ENCODE data around the gene SOX6. TPM values are rescaled to one million over a fixed set of nuclear protein-coding genes. Genes with fewer than 3 reads are reported as not detected.
"Not testable (repeated sequence)": the region's sequence is repeated elsewhere in the genome, so short reads cannot be mapped to it uniquely, and the experiment has no call there.

Gene SOX6
- total RNA-seq, 1 donor, result 0.10 TPM

GRCh38 chr11:16089481-16089880 lies 266.9 kb downstream of the SOX6 start:
- Histone ChIP-seq H3K4me3 (ENCODE audit: low read length) (no peak overlapping the region), H3K27me3 (ENCODE audit: insufficient read depth, low read length) (no peaks in the 10 kb centered on the region), H3K9me3 (ENCODE audit: low read depth, low read length) (no peaks in the 10 kb centered on the region), H3K4me1 (ENCODE audit: insufficient read depth, low read length) (no peaks in the 10 kb centered on the region)

- Histone ChIP-seq H3K4me3 (ENCODE audit: low read length) (no peak overlapping the region), H3K27me3 (ENCODE audit: insufficient read depth, low read length) (no peaks in the 10 kb centered on the region), H3K4me1 (ENCODE audit: insufficient read depth, low read length) (no peaks in the 10 kb centered on the region), H3K9me3 (ENCODE audit: low read depth, low read length) (no peaks in the 10 kb centered on the region)
Observed at GRCh38 chr11:16088774-16089173, 267.6 kb downstream of the SOX6 start.

DNA sequence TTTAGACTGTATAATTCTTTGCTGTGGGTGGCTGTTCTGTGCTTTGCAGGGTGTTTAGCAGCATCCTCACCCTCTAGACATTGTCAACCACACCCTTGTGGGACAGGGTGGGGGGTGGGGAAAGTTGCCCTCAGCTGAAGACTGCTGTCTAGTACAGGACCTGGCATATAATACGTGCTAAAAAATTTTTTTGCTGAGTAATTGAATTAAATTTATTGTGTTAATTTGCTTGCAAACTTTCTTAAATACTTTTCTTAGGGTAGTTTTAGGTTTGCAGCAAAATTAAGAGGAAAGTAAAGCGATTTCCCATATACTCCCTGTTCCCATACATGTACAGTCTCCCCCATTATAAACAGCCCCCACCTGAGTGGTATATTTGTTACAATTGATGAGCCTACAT lies 268.5 kb downstream of the SOX6 start:
- H3K9me3 ChIP-seq (ENCODE audit: low read depth, low read length), result no peaks in the 10 kb centered on the region
- no peak overlapping the region for H3K4me3 ChIP-seq (ENCODE audit: low read length)
- H3K4me1 ChIP-seq (ENCODE audit: insufficient read depth, low read length), result no peaks in the 10 kb centered on the region
- no peaks in the 10 kb centered on the region for H3K27me3 ChIP-seq (ENCODE audit: insufficient read depth, low read length)

DNA sequence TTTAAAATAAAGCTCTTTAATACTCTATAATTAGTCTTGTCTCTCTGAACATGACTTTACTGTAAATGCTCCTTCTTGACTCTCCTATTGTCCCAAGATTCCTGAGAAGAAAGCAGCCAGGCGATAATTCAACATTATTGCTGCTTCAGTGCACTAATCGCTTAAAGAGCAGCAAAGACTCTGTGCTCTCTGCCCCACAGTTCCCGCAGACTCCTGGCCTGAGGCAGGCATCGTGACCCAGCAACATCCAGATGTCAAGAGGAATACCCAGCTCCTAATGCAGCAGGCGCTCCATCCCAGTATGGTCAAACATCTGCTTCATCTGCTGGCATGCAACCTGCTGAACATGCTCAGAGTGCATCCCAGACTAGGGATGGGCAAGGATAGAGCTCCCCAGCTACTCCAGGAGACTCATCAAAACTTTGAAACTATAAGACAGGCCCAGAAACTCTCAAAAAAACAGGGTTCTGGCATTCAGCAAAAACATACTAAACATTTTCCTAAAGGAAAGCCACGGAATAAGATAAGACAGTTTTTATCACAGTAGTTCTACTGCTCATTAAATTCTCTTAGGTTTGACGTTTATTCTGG lies 270.0 kb downstream of the SOX6 start:
- Histone ChIP-seq H3K9me3 (ENCODE audit: low read depth, low read length) (no peaks in the 10 kb centered on the region), H3K4me3 (ENCODE audit: low read length) (no peak overlapping the region), H3K27me3 (ENCODE audit: insufficient read depth, low read length) (no peaks in the 10 kb centered on the region), H3K4me1 (ENCODE audit: insufficient read depth, low read length) (no peaks in the 10 kb centered on the region)

- Histone ChIP-seq H3K4me3 (ENCODE audit: low read length) (no peak overlapping the region), H3K9me3 (ENCODE audit: low read depth, low read length) (no peaks in the 10 kb centered on the region), H3K4me1 (ENCODE audit: insufficient read depth, low read length) (no peaks in the 10 kb centered on the region), H3K27me3 (ENCODE audit: insufficient read depth, low read length) (no peaks in the 10 kb centered on the region)
Observed at GRCh38 chr11:16082095-16083055, 274.0 kb downstream of the SOX6 start.

DNA sequence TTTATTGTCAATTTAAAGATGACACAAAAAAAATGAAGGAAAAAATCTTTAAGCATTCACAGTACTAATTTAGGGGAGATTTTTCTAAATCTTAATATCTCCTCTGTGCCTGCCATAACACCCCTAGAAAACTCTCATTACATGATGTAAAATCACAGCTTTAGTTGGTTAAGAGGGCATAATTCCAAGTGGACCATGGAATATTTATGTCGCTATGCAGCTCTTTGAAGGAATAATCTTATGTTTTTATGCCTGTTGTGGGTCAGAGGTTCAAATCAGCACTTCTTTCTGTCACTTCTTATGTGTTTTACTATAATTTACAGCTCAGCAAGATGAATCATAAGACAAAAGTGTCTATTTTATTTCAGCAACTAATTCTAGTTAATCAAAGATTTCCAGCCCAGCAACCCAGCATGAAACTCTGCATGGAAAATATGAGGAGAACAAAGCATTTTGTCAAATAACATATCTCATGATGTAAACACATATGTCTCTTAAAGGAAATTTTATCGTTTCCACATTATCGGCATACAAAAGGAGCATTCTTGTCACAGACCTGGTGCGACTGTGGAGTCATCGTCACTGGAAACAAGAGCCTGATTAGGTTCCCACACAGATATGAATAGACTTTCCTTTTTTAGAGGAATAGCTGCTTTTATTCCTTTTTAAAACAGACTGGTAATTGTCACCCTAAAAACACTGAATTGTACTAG lies 274.8 kb downstream of the SOX6 start:
- no peaks in the 10 kb centered on the region for H3K4me1 ChIP-seq (ENCODE audit: insufficient read depth, low read length)
- H3K4me3 ChIP-seq (ENCODE audit: low read length), result no peak overlapping the region
- H3K27me3 ChIP-seq (ENCODE audit: insufficient read depth, low read length), result no peaks in the 10 kb centered on the region
- no peaks in the 10 kb centered on the region for H3K9me3 ChIP-seq (ENCODE audit: low read depth, low read length)

DNA sequence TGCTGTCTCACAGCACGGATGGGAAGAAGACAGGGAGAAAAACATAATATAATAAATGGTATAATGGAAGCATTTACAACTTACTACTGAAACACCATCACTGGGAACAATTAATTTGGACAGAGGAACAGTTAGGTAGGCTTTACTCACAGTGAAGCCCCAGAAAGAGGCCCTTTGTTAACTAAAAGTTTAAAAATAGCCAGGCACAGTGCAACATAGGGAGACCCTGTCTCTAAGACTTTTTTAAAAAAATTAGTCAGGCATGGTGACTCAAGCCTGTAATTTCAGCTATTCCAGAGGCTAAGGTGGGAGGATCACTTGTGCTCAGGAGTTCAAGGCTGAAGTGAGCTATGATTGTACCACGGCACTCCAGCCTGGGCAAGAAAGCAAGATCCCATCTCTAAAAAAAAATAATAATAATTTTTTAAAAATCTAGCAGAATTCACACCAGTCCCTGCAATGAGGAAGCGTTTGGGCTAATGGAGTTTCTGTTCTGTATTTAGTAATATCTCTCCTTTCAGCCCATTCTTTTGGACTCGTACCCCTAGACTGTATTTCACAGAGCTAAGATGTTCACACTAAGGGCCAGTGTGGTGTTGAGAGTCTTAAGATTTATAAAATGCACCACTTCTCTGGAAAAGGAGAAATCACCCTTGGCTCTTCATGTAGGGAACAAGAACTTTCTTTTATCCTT lies 275.5 kb downstream of the SOX6 start:
- Histone ChIP-seq H3K27me3 (ENCODE audit: insufficient read depth, low read length) (no peaks in the 10 kb centered on the region), H3K4me1 (ENCODE audit: insufficient read depth, low read length) (no peaks in the 10 kb centered on the region), H3K4me3 (ENCODE audit: low read length) (no peak overlapping the region), H3K9me3 (ENCODE audit: low read depth, low read length) (no peaks in the 10 kb centered on the region)

DNA sequence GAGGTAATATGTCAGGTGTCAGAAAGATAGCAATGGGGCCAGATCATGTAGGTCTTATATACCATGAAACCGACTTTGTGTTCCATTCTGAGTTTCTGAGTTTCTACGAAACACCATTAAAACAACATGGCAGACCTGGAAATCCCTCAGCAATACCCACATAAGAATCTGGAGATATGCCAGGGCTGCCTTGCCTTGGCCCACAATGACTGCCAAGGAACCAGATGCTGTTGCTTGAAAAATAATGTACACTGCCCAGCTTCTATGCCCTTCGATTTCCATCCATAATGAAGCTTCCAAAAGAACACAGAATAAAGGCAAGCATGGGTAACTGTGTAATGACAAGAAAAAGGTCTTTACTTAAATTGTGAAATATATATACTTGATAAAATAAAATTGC lies 277.4 kb downstream of the SOX6 start:
- H3K27me3 ChIP-seq (ENCODE audit: insufficient read depth, low read length), result no peaks in the 10 kb centered on the region
- no peaks in the 10 kb centered on the region for H3K9me3 ChIP-seq (ENCODE audit: low read depth, low read length)
- no peaks in the 10 kb centered on the region for H3K4me1 ChIP-seq (ENCODE audit: insufficient read depth, low read length)
- no peak overlapping the region for H3K4me3 ChIP-seq (ENCODE audit: low read length)

- Histone ChIP-seq H3K27me3 (ENCODE audit: insufficient read depth, low read length) (no peaks in the 10 kb centered on the region), H3K4me3 (ENCODE audit: low read length) (no peak overlapping the region), H3K9me3 (ENCODE audit: low read depth, low read length) (peaks cover 6% of the 10 kb centered on the region), H3K4me1 (ENCODE audit: insufficient read depth, low read length) (no peaks in the 10 kb centered on the region)
Observed at GRCh38 chr11:16070573-16070972, 285.8 kb downstream of the SOX6 start.

- H3K9me3 ChIP-seq (ENCODE audit: low read depth, low read length); H3K4me3 ChIP-seq (ENCODE audit: low read length); H3K4me1 ChIP-seq (ENCODE audit: insufficient read depth, low read length); H3K27me3 ChIP-seq (ENCODE audit: insufficient read depth, low read length): not testable (repeated sequence)
Observed at GRCh38 chr11:16067268-16067667, 289.1 kb downstream of the SOX6 start.

DNA sequence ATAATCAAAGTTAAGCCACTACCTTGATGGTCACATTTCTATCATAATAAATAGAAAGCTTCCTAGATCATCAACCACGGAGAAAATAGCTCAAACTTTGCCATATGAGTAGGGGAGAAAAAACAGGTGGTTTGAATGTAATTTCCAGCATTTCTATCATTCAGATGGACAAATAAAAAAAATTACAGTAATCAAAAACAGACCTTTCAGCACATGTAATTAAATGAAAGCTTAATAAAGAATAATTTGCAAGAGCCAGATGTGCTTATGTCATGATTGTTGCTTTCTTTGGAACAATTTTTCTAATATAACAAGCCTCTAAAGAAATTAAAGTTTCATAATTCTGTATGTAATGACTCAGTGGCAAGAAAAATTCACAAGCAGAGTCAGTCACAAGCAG lies 297.0 kb downstream of the SOX6 start:
- H3K27me3 ChIP-seq (ENCODE audit: insufficient read depth, low read length), result no peaks in the 10 kb centered on the region
- H3K9me3 ChIP-seq (ENCODE audit: low read depth, low read length), result no peaks in the 10 kb centered on the region
- H3K4me1 ChIP-seq (ENCODE audit: insufficient read depth, low read length), result no peaks in the 10 kb centered on the region
- H3K4me3 ChIP-seq (ENCODE audit: low read length), result no peak overlapping the region

GRCh38 chr11:16058671-16059070 lies 297.7 kb downstream of the SOX6 start:
- no peaks in the 10 kb centered on the region for H3K4me1 ChIP-seq (ENCODE audit: insufficient read depth, low read length)
- H3K9me3 ChIP-seq (ENCODE audit: low read depth, low read length), result no peaks in the 10 kb centered on the region
- H3K4me3 ChIP-seq (ENCODE audit: low read length), result no peak overlapping the region
- no peaks in the 10 kb centered on the region for H3K27me3 ChIP-seq (ENCODE audit: insufficient read depth, low read length)

DNA sequence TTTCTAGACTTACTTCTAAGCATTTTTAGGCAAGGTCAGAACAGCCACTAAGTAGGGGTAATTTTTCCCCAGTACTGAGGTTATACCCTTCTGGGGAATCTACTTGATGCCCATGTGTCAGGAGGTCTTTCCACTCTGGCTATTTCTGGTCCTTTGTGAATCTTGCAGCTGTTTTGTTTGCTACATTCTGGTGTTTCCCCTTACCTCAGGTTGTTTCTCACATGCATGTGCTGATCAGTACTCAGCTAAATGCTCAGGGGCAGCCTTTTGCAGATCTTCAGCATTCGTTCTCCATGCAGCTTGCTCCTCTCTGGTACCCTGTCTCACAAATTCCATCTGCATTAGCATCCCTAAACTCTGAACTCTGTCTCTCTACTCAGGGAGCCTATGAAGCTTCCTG lies 303.6 kb downstream of the SOX6 start:
- Histone ChIP-seq H3K27me3 (ENCODE audit: insufficient read depth, low read length) (no peaks in the 10 kb centered on the region), H3K9me3 (ENCODE audit: low read depth, low read length) (no peaks in the 10 kb centered on the region), H3K4me3 (ENCODE audit: low read length) (no peak overlapping the region), H3K4me1 (ENCODE audit: insufficient read depth, low read length) (no peaks in the 10 kb centered on the region)

DNA sequence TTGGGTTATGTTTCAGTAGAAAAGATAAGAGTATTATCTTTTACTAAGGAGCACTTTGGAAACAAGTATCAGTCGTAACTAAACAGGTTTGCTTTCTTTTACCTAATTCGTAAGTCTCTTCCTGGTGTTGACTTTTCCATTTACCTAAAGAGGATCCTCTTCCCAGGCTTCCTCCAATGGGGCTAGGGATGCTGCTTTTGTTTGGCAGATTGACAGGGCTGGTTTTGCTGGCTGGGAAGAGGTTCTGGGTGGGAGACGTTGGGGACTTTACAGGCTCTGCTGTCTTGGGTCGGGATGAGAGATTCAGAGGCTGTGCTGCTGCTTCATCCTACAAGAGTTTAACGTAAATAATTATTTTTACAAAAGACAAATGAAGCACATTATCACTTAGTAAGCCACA lies 306.7 kb downstream of the SOX6 start:
- Histone ChIP-seq H3K4me3 (ENCODE audit: low read length) (no peak overlapping the region), H3K4me1 (ENCODE audit: insufficient read depth, low read length) (no peaks in the 10 kb centered on the region), H3K9me3 (ENCODE audit: low read depth, low read length) (no peaks in the 10 kb centered on the region), H3K27me3 (ENCODE audit: insufficient read depth, low read length) (no peaks in the 10 kb centered on the region)

DNA sequence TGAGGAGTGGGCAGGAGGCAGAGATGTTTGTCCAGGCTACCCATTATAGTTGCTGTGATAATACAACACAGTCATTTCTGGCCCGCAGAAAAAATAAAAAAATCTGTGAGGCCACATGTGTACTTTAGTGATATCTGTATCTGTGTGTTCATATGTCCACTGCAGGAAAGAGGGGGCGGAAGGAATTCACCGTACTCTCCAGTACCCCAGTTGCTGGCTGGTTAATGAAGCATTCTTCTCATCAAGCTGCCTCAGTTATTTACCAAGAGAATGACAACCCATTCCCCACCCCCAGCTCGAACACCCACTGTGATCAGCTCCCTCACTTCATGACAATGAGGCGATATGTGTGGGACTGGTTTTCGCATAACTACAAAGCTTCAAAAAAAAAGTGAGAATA lies 309.3 kb downstream of the SOX6 start:
- Histone ChIP-seq H3K4me3 (ENCODE audit: low read length) (no peak overlapping the region), H3K4me1 (ENCODE audit: insufficient read depth, low read length) (no peaks in the 10 kb centered on the region), H3K27me3 (ENCODE audit: insufficient read depth, low read length) (no peaks in the 10 kb centered on the region), H3K9me3 (ENCODE audit: low read depth, low read length) (no peaks in the 10 kb centered on the region)
